ENCODE data around the gene CT47C1. TPM values are rescaled to one million over a fixed set of nuclear protein-coding genes. Genes with fewer than 3 reads are reported as not detected.

CT47C1 gene
- total and polyA plus RNA-seq, 2 of the 8 experiments (the other 6 are each of a cell fraction or from before 2014, with no cell fraction given) = not detected

GRCh38 chrX:119107206-119107605 lies 34.4 kb downstream of the CT47C1 start:
- Histone ChIP-seq H3K9me3 (ENCODE audit: insufficient read depth in 2 of 2, low read depth in 1 of 2, low read length in 1 of 2) (no peaks in the 10 kb centered on the region), H3K56ac (replicated peaks; ENCODE audit: insufficient read length, low read depth, low read length) (no peak overlapping the region), H4K91ac (replicated peaks; ENCODE audit: insufficient read length, low read length) (no peak overlapping the region), H2AFZ (ENCODE audit: low read length) (no peak overlapping the region), H3K36me3 (ENCODE audit: control insufficient read depth in 2 of 4, insufficient read depth in 4 of 4, low read length in 3 of 4) (no peaks in the 10 kb centered on the region), H4K20me1 (replicated peaks in 1 of 2; ENCODE audit: control insufficient read depth in 1 of 2, insufficient read depth in 2 of 2, low read length in 2 of 2) (no peaks in the 10 kb centered on the region), H3K27ac (ENCODE audit: low read depth, low read length) (no peak overlapping the region), H2BK15ac (ENCODE audit: low read length) (no peak overlapping the region), H3K4me2 (ENCODE audit: insufficient read depth in 1 of 2, low read depth in 2 of 2, low read length in 2 of 2) (no peak overlapping the region), H2AK5ac (ENCODE audit: low read depth, low read length) (no peak overlapping the region), H3K18ac (ENCODE audit: extremely low read depth, low read length) (no peak overlapping the region), H3K27me3 (replicated peaks in 1 of 4; ENCODE audit: control insufficient read depth in 3 of 4, extremely low read depth in 1 of 4, insufficient read depth in 3 of 4, low read length in 3 of 4) (no peaks in the 10 kb centered on the region), H3K79me1 (ENCODE audit: low read depth, low read length) (no peaks in the 10 kb centered on the region), H3K9ac (replicated peaks in 1 of 4; ENCODE audit: extremely low read depth in 1 of 4, low read depth in 3 of 4, low read length in 3 of 4) (no peak overlapping the region), H4K5ac (ENCODE audit: insufficient read length, low read depth, low read length) (no peak overlapping the region), H3K14ac (ENCODE audit: insufficient read length) (no peak overlapping the region), H3K79me2 (ENCODE audit: control insufficient read depth in 1 of 2, insufficient read depth in 2 of 2, low read length in 2 of 2) (no peaks in the 10 kb centered on the region), H2BK5ac (ENCODE audit: low read depth, low read length) (no peak overlapping the region), H3K23me2 (ENCODE audit: low read depth, low read length) (no peaks in the 10 kb centered on the region), H2BK20ac (ENCODE audit: low read length) (no peak overlapping the region), H4K8ac (ENCODE audit: extremely low read depth, insufficient read depth, low read length) (no peak overlapping the region), H3K4ac (replicated peaks; ENCODE audit: insufficient read length, low read depth, low read length) (no peak overlapping the region), H3K4me3 (ENCODE audit: extremely low read depth in 1 of 4, insufficient read depth in 2 of 4, low read depth in 3 of 4, low read length in 4 of 4) (no peak overlapping the region), H2BK12ac (ENCODE audit: low read depth, low read length) (no peak overlapping the region), H3K4me1 (replicated peaks in 1 of 4; ENCODE audit: control insufficient read depth in 3 of 4, insufficient read depth in 4 of 4, low read length in 3 of 4) (no peaks in the 10 kb centered on the region), H2BK120ac (replicated peaks; ENCODE audit: low read depth, low read length) (no peak overlapping the region), H3K23ac (ENCODE audit: insufficient read length) (no peak overlapping the region)
- ChIA-PET CTCF (ENCODE audit: partially characterized antibody) (interaction anchor here (0.8 to 2.5 kb wide), 3 partner anchors 10 to 13 kb away, joined by 3 to 8 read pairs (median 3); no protein-coding TSS in a partner anchor), POLR2A (ENCODE audit: partially characterized antibody) (no interaction called here)
- TF ChIP-seq SRF (IDR thresholded peaks at IDR 0.05; ENCODE audit: low read depth, low read length) (no peak), KDM1A (IDR thresholded peaks at IDR 0.05; ENCODE audit: borderline replicate concordance, low read length) (no peak), SP4 (IDR thresholded peaks at IDR 0.05; ENCODE audit: low read length) (no peak), TAF1 (IDR thresholded peaks at IDR 0.05; ENCODE audit: low read depth, low read length) (no peak)
- DNase-seq (ENCODE audit: low read depth in 1 of 2, low spot score in 2 of 2) (no peak), FAIRE-seq (no peak)
